Measurements from ENCODE around the gene THSD4. TPM values are rescaled to one million over a fixed set of nuclear protein-coding genes. Genes with fewer than 3 reads are reported as not detected.

THSD4 gene
- total and polyA plus RNA-seq, 9 of the 15 experiments (the other 6 are each of a cell fraction or from before 2014, with no cell fraction given): 0.04 TPM; not detected in 5

DNA sequence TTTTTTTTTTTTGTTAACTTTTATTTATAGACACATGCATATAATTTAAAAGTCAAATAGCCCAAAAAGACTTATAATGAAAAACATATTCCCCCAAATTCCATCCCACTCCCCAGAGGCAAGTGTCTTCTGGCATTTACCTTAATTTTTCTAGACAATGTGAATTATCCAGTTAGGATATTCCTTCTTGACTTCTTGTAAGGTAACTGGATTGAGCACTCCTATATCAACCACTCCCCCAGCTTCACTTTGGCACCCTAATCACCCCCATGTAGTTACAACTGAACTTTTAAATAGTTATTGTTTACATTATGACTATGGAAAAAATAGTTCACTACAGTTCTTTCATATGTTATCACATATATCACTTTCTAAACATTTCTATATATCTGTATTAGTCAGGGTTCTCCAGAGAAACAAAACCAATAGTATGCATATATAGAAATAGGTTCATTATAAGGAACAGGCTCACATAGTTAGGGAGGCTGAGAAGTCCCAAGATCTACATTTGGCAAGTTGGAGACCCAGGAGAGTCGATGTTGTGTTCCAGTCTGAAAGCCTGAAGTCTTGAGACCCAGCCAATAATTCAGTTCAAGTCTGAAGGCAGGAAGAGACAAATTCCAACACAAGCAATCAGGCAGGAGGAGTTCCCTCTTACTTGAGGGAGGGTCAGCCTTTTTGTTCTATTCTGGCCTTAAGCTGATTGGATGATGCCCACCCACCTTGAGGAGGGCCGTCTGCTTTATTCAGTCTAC, 175.8 kb downstream of the THSD4 start (continued):
- no peak for TF ChIP-seq ZBTB33 (CRISPR knock-in tag; IDR thresholded peaks at IDR 0.05)
- TF ChIP-seq NCOA4 (IDR thresholded peaks at IDR 0.05; ENCODE audit: partially characterized antibody): no peak
- TF ChIP-seq, protein P1, sequence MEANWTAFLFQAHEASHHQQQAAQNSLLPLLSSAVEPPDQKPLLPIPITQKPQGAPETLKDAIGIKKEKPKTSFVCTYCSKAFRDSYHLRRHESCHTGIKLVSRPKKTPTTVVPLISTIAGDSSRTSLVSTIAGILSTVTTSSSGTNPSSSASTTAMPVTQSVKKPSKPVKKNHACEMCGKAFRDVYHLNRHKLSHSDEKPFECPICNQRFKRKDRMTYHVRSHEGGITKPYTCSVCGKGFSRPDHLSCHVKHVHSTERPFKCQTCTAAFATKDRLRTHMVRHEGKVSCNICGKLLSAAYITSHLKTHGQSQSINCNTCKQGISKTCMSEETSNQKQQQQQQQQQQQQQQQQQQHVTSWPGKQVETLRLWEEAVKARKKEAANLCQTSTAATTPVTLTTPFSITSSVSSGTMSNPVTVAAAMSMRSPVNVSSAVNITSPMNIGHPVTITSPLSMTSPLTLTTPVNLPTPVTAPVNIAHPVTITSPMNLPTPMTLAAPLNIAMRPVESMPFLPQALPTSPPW (CRISPR knock-in tag; IDR thresholded peaks at IDR 0.05): no peak

DNA sequence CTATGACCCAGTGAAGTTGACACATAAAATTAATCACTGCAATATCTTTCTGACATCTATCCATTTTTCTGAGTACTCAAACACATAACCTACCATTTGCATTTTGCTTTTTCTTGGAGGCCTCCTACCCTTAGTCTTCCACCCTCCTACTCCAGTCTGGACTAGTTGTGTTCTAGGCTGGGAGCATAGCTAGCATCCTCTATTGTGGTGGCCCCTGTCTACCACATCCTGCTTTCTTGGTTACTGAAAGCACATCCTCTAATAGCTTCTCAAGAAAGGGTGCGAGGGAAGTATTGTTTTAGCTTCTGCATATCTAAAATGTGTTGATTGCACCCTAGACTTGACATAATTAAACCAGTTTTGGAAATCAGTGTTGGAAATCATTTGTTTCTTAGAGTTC, 176.5 kb downstream of the THSD4 start:
- intact Hi-C loops (cut with micrococcal nuclease): no loop called here

More for the DNA sequence above, 176.5 kb downstream of the THSD4 start:
- no peaks in the 10 kb centered on the region for H3K36me3 ChIP-seq (ENCODE audit: control insufficient read depth, insufficient read depth, low read length)
- H4K20me1 ChIP-seq (replicated peaks; ENCODE audit: control insufficient read depth, insufficient read depth, low read length): no peaks in the 10 kb centered on the region
- DNase-seq (ENCODE audit: extremely low read depth in 1 of 4, low spot score in 3 of 4): no peak
- H3K27ac ChIP-seq (ENCODE audit: extremely low read depth, low read depth, low read length): no peak overlapping the region
- in situ Hi-C loops (cut with MboI): no loop called here
- no peaks in the 10 kb centered on the region for H3K9me1 ChIP-seq (ENCODE audit: control insufficient read depth, insufficient read depth, low read length)
- no peaks in the 10 kb centered on the region for H3K9me3 ChIP-seq (replicated peaks; ENCODE audit: control insufficient read depth, insufficient read depth, low read depth, low read length)
- no TSS peak for BruUV-seq (replicated peaks)
- no peak for ATAC-seq
- no peaks in the 10 kb centered on the region; a peak in 1 of 5 replicates for H3K27me3 ChIP-seq (ENCODE audit: control insufficient read depth in 2 of 2, insufficient read depth in 2 of 2, low read length in 2 of 2)
- no peak overlapping the region for H3K4me3 ChIP-seq
- POLR2A ChIA-PET: no interaction called here
- FAIRE-seq: no peak
- no peak overlapping the region for H2AFZ ChIP-seq (ENCODE audit: low read depth, low read length)
- no peak overlapping the region for H3K4me2 ChIP-seq (ENCODE audit: insufficient read depth, low read length)
- CTCF ChIA-PET (ENCODE audit: low intra/inter-chr PET ratio): no interaction called here
- WGBS (ENCODE audit: insufficient coverage, low coverage, missing lambda C conversion rate): 9% methylated on average over 1 of the region's 1 CpG
- TF ChIP-seq TARDBP (IDR thresholded peaks at IDR 0.05) (no peak), SFPQ (IDR thresholded peaks at IDR 0.05; ENCODE audit: low read depth, low read length) (no peak), HDAC2 (IDR thresholded peaks at IDR 0.05) (no peak), MBD2 (IDR thresholded peaks at IDR 0.05; ENCODE audit: borderline replicate concordance, low read depth) (no peak), ZFP1 (CRISPR knock-in tag; IDR thresholded peaks at IDR 0.05) (no peak), ZNF79 (CRISPR knock-in tag; IDR thresholded peaks at IDR 0.05; ENCODE audit: low read depth) (no peak)
- H3K9ac ChIP-seq (ENCODE audit: insufficient read depth in 1 of 2, low read depth in 2 of 2, low read length in 2 of 2): no peak overlapping the region
- no peaks in the 10 kb centered on the region for H3K4me1 ChIP-seq (replicated peaks in 1 of 2; ENCODE audit: control insufficient read depth in 2 of 2, insufficient read depth in 2 of 2, low read length in 2 of 2)
- no peaks in the 10 kb centered on the region for H3K79me2 ChIP-seq (ENCODE audit: control insufficient read depth, insufficient read depth, low read length)
